Karpas-422 (cell line): ENCODE measurements around the gene OR51E1. TPM values are rescaled to one million over a fixed set of nuclear protein-coding genes. Genes with fewer than 3 reads are reported as not detected.

Experiments
- DNase-seq: peaks from one replicate; pipeline ENCODE4 v3.0.0-alpha.2; 2015
- H2AFZ ChIP-seq: fragments of 200-600 bp; sonication (generic); 2 replicates; pipeline ENCODE4 v1.6.1; 2014; ENCODE audit warnings: antibody characterized with exemption, low read length, mixed read lengths
- H3K27ac ChIP-seq: fragments of 200-600 bp; sonication (generic); 2 replicates; pipeline ENCODE4 v1.5.1; 2014; ENCODE audit warnings: mild to moderate bottlenecking, low read length, moderate library complexity
- H3K27me3 ChIP-seq: fragments of 200-600 bp; sonication (generic); 2 replicates; pipeline ENCODE4 v1.6.1; 2014; ENCODE audit warnings: low read length, mixed read lengths
- H3K36me3 ChIP-seq: fragments of 200-600 bp; sonication (generic); 2 replicates; pipeline ENCODE4 v1.6.1; 2014; ENCODE audit warnings: low read length, mixed read lengths; ENCODE audit not compliant: insufficient read depth
- H3K4me1 ChIP-seq: fragments of 200-600 bp; sonication (generic); 2 replicates; pipeline ENCODE4 v1.6.1; 2014; ENCODE audit warnings: mild to moderate bottlenecking, low read length, mixed read lengths
- H3K4me2 ChIP-seq: fragments of 200-600 bp; sonication (generic); 2 replicates; pipeline ENCODE4 v1.6.1; 2014; ENCODE audit warnings: low read length, low read depth, mild to moderate bottlenecking; ENCODE audit not compliant: poor library complexity, severe bottlenecking
- H3K4me3 ChIP-seq: fragments of 200-600 bp; sonication (generic); 2 replicates; pipeline ENCODE4 v1.5.1; 2014; ENCODE audit warnings: mild to moderate bottlenecking, antibody characterized with exemption, low read length, mixed read lengths
- H3K79me2 ChIP-seq: fragments of 200-600 bp; sonication (generic); 2 replicates; pipeline ENCODE4 v1.6.1; 2014; ENCODE audit warnings: mild to moderate bottlenecking, low read length, mixed read lengths
- H3K9ac ChIP-seq: fragments of 200-600 bp; sonication (generic); 2 replicates; pipeline ENCODE4 v1.6.0; 2014; ENCODE audit warnings: low read length
- H3K9me2 ChIP-seq: fragments of 200-600 bp; sonication (generic), shearing (Covaris generic); replicated peaks from 2 replicates; pipeline ENCODE4 v1.6.0; 2014; ENCODE audit warnings: mild to moderate bottlenecking, low read length, moderate library complexity; ENCODE audit not compliant: insufficient read depth
- H3K9me3 ChIP-seq: fragments of 300-700, 200-600 bp; sonication (generic); 2 replicates; pipeline ENCODE4 v1.6.1; 2014; ENCODE audit warnings: low read length, mixed read lengths
- H4K20me1 ChIP-seq: fragments of 200-600 bp; sonication (generic); 2 replicates; pipeline ENCODE4 v1.6.1; 2014; ENCODE audit warnings: mild to moderate bottlenecking, antibody characterized with exemption, low read length, low read depth; ENCODE audit not compliant: insufficient read depth
- total RNA-seq: library from RNA; depleted of rRNA; stranded (reverse); fragments of >200 nt; shearing (Covaris generic); gene quantifications from 2 replicates; pipeline ENCODE4 v1.2.3, GENCODE V29; 2014; ENCODE audit warnings: low replicate concordance; rRNA removed

Gene OR51E1
- total RNA-seq, 1 experiment from 2014 or later: not detected

- Histone ChIP-seq H4K20me1 (no peaks in the 10 kb centered on the region), H3K9me3 (no peaks in the 10 kb centered on the region), H3K79me2 (no peaks in the 10 kb centered on the region), H3K27ac (no peak overlapping the region), H3K36me3 (no peaks in the 10 kb centered on the region), H3K4me1 (no peaks in the 10 kb centered on the region), H3K9ac (no peak overlapping the region), H3K4me3 (no peak overlapping the region), H2AFZ (no peak overlapping the region), H3K4me2 (no peak overlapping the region), H3K9me2 (no peaks in the 10 kb centered on the region), H3K27me3 (no peaks in the 10 kb centered on the region)
- no peak for DNase-seq
Measured at GRCh38 chr11:4704790-4705334, 61.1 kb downstream of the OR51E1 start.

Other genes with a start within 250 kb of the OR51E1 start
- not detected in 2 replicates for gene OR52K2, start 194.7 kb upstream of the OR51E1 start, total RNA-seq
- gene OR52K1, start 161.3 kb upstream of the OR51E1 start, total RNA-seq: not detected in 2 replicates
- gene OR52M1, start 98.8 kb upstream of the OR51E1 start, total RNA-seq: not detected in 2 replicates
- gene OR52I2, start 62.2 kb upstream of the OR51E1 start, total RNA-seq: not detected in 2 replicates
- not detected in 2 replicates for gene OR52I1, start 49.9 kb upstream of the OR51E1 start, total RNA-seq
- gene TRIM68, start 35.8 kb upstream of the OR51E1 start, total RNA-seq: 17.5 and 21.1 TPM in 2 replicates
- not detected in 2 replicates for gene OR51D1, start 6.5 kb upstream of the OR51E1 start, total RNA-seq
- gene OR51E2, start 53.9 kb downstream of the OR51E1 start, total RNA-seq: not detected in 2 replicates
- gene MMP26, start 60.8 kb downstream of the OR51E1 start, total RNA-seq: not detected in 2 replicates
- gene OR51F1, start 126.0 kb downstream of the OR51E1 start, total RNA-seq: not detected in 2 replicates
- gene OR52R1, start 160.4 kb downstream of the OR51E1 start, total RNA-seq: not detected in 2 replicates
- not detected in 2 replicates for gene OR51F2, start 177.3 kb downstream of the OR51E1 start, total RNA-seq
- gene OR51S1, start 205.2 kb downstream of the OR51E1 start, total RNA-seq: not detected in 2 replicates
- gene OR51T1, start 237.9 kb downstream of the OR51E1 start, total RNA-seq: not detected in 2 replicates